ENCODE data around the gene CALN1.
"Not testable (repeated sequence)": the region's sequence is repeated elsewhere in the genome, so short reads cannot be mapped to it uniquely, and the experiment has no call there.

Gene CALN1

GRCh38 chr7:71775648-71776047, 636.5 kb downstream of the CALN1 start:
- DNase-seq, result no peak

- no peak for DNase-seq
Observed at GRCh38 chr7:71772779-71773178, 639.4 kb downstream of the CALN1 start.

- no peak for DNase-seq
Observed at GRCh38 chr7:71770269-71770907, 641.8 kb downstream of the CALN1 start.

- no peak for DNase-seq
Observed at GRCh38 chr7:71769326-71769725, 642.8 kb downstream of the CALN1 start.

GRCh38 chr7:71768450-71768849, 643.7 kb downstream of the CALN1 start:
- no peak for DNase-seq

- DNase-seq, result no peak
Observed at GRCh38 chr7:71766016-71766415, 646.1 kb downstream of the CALN1 start.

GRCh38 chr7:71761336-71761735, 650.8 kb downstream of the CALN1 start:
- no peak for DNase-seq

GRCh38 chr7:71754828-71755227, 657.3 kb downstream of the CALN1 start:
- DNase-seq, result no peak

GRCh38 chr7:71753956-71754664, 658.0 kb downstream of the CALN1 start:
- no peak for DNase-seq

GRCh38 chr7:71753236-71753635, 658.9 kb downstream of the CALN1 start:
- no peak for DNase-seq

GRCh38 chr7:71752171-71752935, 659.8 kb downstream of the CALN1 start:
- DNase-seq, result no peak

GRCh38 chr7:71750290-71750689, 661.8 kb downstream of the CALN1 start:
- DNase-seq, result no peak

- DNase-seq, result no peak
Observed at GRCh38 chr7:71746006-71746405, 666.1 kb downstream of the CALN1 start.

GRCh38 chr7:71740174-71740560, 672.0 kb downstream of the CALN1 start:
- DNase-seq, result no peak

GRCh38 chr7:71739520-71740173, 672.5 kb downstream of the CALN1 start:
- no peak for DNase-seq

- DNase-seq, result not testable (repeated sequence)
Observed at GRCh38 chr7:71737931-71738540, 674.1 kb downstream of the CALN1 start.

- DNase-seq, result no peak
Observed at GRCh38 chr7:71735961-71736556, 676.1 kb downstream of the CALN1 start.

- peak; percentile 55 for DNase-seq
Observed at GRCh38 chr7:71733107-71733870, 678.8 kb downstream of the CALN1 start.

GRCh38 chr7:71731740-71732139, 680.4 kb downstream of the CALN1 start:
- no peak for DNase-seq
